GM12801 (cell line): ENCODE measurements around the gene MILR1.

Experiments
- CTCF ChIP-seq: IDR thresholded peaks from one replicate; pipeline ENCODE4 v1.5.1; 2011; ENCODE audit warnings: control low read depth; ENCODE audit not compliant: insufficient read length; ENCODE audit errors: extremely low read depth

MILR1 gene

GRCh38 chr17:64515419-64515818 lies 66.5 kb downstream of the MILR1 start:
- no peak for TF ChIP-seq CTCF

GRCh38 chr17:64515829-64516228 lies 66.9 kb downstream of the MILR1 start:
- no peak for TF ChIP-seq CTCF
